OCI-LY1 (cell line): ENCODE measurements around the gene GTF2H2C.

ENCODE experiments used
- EZH2 ChIP-seq: fragments of 200-600 bp; sonication (generic), shearing (Covaris generic); IDR thresholded peaks from 2 replicates; pipeline ENCODE4 v1.8.0; 2017; ENCODE audit warnings: borderline replicate concordance, mixed run types, mild to moderate bottlenecking, antibody characterized with exemption, low read length, moderate library complexity, mixed read lengths
- TF ChIP-seq, protein P1 (sequence below): fragments of 200-600 bp; sonication (generic), shearing (Covaris generic); IDR thresholded peaks from 2 replicates; pipeline ENCODE4 v1.5.1; 2017; ENCODE audit warnings: mild to moderate bottlenecking, antibody characterized with exemption, low read length, moderate library complexity, mixed read lengths

DNA sequence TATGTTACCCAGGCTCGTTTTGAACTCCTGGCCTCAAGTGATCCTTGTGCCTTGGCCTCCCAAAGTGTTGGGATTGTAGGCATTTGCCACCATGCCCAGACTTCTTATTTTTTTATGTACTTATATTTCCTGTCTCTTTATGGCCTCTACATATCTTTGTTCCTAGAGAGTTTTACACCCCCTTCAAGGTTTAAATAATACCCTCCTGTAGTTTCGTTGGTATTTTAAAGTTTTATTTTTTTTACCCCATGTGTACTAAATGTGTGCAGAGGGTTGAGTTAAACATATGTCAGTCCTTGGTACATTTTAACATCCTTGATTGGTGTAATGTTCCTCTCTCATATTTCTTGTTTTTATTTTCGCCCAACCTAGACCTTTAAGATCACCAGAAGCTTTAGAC, 38.0 kb upstream of the GTF2H2C start:
- TF ChIP-seq, protein P1, sequence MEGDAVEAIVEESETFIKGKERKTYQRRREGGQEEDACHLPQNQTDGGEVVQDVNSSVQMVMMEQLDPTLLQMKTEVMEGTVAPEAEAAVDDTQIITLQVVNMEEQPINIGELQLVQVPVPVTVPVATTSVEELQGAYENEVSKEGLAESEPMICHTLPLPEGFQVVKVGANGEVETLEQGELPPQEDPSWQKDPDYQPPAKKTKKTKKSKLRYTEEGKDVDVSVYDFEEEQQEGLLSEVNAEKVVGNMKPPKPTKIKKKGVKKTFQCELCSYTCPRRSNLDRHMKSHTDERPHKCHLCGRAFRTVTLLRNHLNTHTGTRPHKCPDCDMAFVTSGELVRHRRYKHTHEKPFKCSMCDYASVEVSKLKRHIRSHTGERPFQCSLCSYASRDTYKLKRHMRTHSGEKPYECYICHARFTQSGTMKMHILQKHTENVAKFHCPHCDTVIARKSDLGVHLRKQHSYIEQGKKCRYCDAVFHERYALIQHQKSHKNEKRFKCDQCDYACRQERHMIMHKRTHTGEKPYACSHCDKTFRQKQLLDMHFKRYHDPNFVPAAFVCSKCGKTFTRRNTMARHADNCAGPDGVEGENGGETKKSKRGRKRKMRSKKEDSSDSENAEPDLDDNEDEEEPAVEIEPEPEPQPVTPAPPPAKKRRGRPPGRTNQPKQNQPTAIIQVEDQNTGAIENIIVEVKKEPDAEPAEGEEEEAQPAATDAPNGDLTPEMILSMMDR, result no peak
- no peak for TF ChIP-seq EZH2
